Brain microvascular endothelial cell (primary cell): Measurements from ENCODE around the gene WNT7A.

Experiments
- DNase-seq: peaks from one replicate; pipeline ENCODE4 v3.0.0-alpha.2; 2020
- H3K27ac ChIP-seq: fragments of 250-450 bp; sonication (Bioruptor Pico); 2 replicates; pipeline ENCODE4 v1.5.1; 2020; ENCODE audit warnings: mild to moderate bottlenecking, moderate library complexity
- H3K27me3 ChIP-seq: fragments of 250-450 bp; sonication (Bioruptor Pico); replicated peaks from 2 replicates; pipeline ENCODE4 v1.5.1; 2020; ENCODE audit warnings: mild to moderate bottlenecking
- H3K36me3 ChIP-seq: fragments of 250-450 bp; sonication (Bioruptor Pico); replicated peaks from 2 replicates; pipeline ENCODE4 v1.5.1; 2020; ENCODE audit warnings: mild to moderate bottlenecking
- H3K4me3 ChIP-seq: 2 replicates; pipeline ENCODE4 v1.5.1; 2011; ENCODE audit warnings: low read depth, mild to moderate bottlenecking, control low read depth, low read length, moderate library complexity
- CTCF ChIP-seq: IDR thresholded peaks from 2 replicates; pipeline ENCODE4 v1.5.1; 2011; ENCODE audit warnings: low read depth, mild to moderate bottlenecking, moderate library complexity, low read length, control low read depth, inconsistent platforms; ENCODE audit errors: missing control alignments
- in situ Hi-C: cut with HindIII; loops from 2 replicates; pipeline ENCODE4 v1.10.0; 2017; ENCODE audit warnings: low sequenced_read_pairs, low pct_ligation_motif_present

The WNT7A gene

GRCh38 chr3:13839253-13839652, 40.6 kb downstream of the WNT7A start:
- Histone ChIP-seq H3K36me3 (no peaks in the 10 kb centered on the region), H3K4me3 (no peak overlapping the region), H3K27ac (no peak overlapping the region), H3K27me3 (no peaks in the 10 kb centered on the region)
- in situ Hi-C loops = no loop called here
- TF ChIP-seq CTCF = no peak
- DNase-seq = no peak

- no peak for TF ChIP-seq CTCF
- Histone ChIP-seq H3K27ac (no peak overlapping the region), H3K27me3 (no peaks in the 10 kb centered on the region), H3K4me3 (no peak overlapping the region), H3K36me3 (no peaks in the 10 kb centered on the region)
- in situ Hi-C loops = no loop called here
- no peak for DNase-seq
Measured at GRCh38 chr3:13838421-13838820, 41.5 kb downstream of the WNT7A start.

- no peak for TF ChIP-seq CTCF
- DNase-seq = no peak
- no peak overlapping the region for H3K4me3 ChIP-seq
- in situ Hi-C loops = no loop called here
- H3K27me3 ChIP-seq = no peaks in the 10 kb centered on the region
- no peak overlapping the region for H3K27ac ChIP-seq
- no peaks in the 10 kb centered on the region for H3K36me3 ChIP-seq
Measured at GRCh38 chr3:13837751-13838150, 42.1 kb downstream of the WNT7A start.

- no peak for DNase-seq
- TF ChIP-seq CTCF = no peak
- Histone ChIP-seq H3K27ac (no peak overlapping the region), H3K27me3 (no peaks in the 10 kb centered on the region), H3K4me3 (no peak overlapping the region), H3K36me3 (no peaks in the 10 kb centered on the region)
- in situ Hi-C loops = no loop called here
Measured at GRCh38 chr3:13836658-13837587, 42.9 kb downstream of the WNT7A start.

GRCh38 chr3:13835246-13835645, 44.6 kb downstream of the WNT7A start:
- Histone ChIP-seq H3K4me3 (no peak overlapping the region), H3K27ac (no peak overlapping the region), H3K27me3 (no peaks in the 10 kb centered on the region), H3K36me3 (no peaks in the 10 kb centered on the region)
- no peak for TF ChIP-seq CTCF
- DNase-seq = no peak
- in situ Hi-C loops = no loop called here
